GM19372 (cell line): ENCODE data around the gene ABLIM2.

Experiments used
- ATAC-seq: cut with Tn5 transposase; IDR thresholded peaks from one replicate; pipeline ENCODE4 v1.9.1; 2021; ENCODE audit warnings: mild to moderate bottlenecking, low read depth, moderate library complexity; ENCODE audit not compliant: unreplicated experiment

ABLIM2 gene

GRCh38 chr4:8158710-8159536 lies at the start of gene ABLIM2:
Gene ABLIM2, minus strand, starts transcription at chr4:8158813. Its CDS starts 124 bp downstream, at chr4:8158689.
- ATAC-seq: peak; percentile 96

GRCh38 chr4:8207314-8207713 lies 48.7 kb upstream of the ABLIM2 start:
- ATAC-seq: no peak

GRCh38 chr4:8205749-8206611 lies 47.4 kb upstream of the ABLIM2 start:
- ATAC-seq: no peak

- no peak for ATAC-seq
Measured at GRCh38 chr4:8205241-8205707, 46.7 kb upstream of the ABLIM2 start.

- ATAC-seq: no peak
Measured at GRCh38 chr4:8204576-8205227, 46.1 kb upstream of the ABLIM2 start.

- no peak for ATAC-seq
Measured at GRCh38 chr4:8203817-8204216, 45.2 kb upstream of the ABLIM2 start.

- no peak for ATAC-seq
Measured at GRCh38 chr4:8203052-8203401, 44.4 kb upstream of the ABLIM2 start.

- no peak for ATAC-seq
Measured at GRCh38 chr4:8202108-8203051, 43.8 kb upstream of the ABLIM2 start.

GRCh38 chr4:8201321-8201781 lies 42.7 kb upstream of the ABLIM2 start:
- ATAC-seq: peak; percentile 35

GRCh38 chr4:8200302-8200975 lies 41.8 kb upstream of the ABLIM2 start:
- ATAC-seq: no peak

GRCh38 chr4:8199594-8200301 lies 41.1 kb upstream of the ABLIM2 start:
- no peak for ATAC-seq

GRCh38 chr4:8198906-8199593 lies 40.4 kb upstream of the ABLIM2 start, which contains the start of gene SH3TC1:
Gene SH3TC1, plus strand, starts transcription at chr4:8199290. Its CDS starts 5,905 bp downstream, at chr4:8205195.
- peak; percentile 80 for ATAC-seq

- no peak for ATAC-seq
Measured at GRCh38 chr4:8198206-8198905, 39.7 kb upstream of the ABLIM2 start.

- no peak for ATAC-seq
Measured at GRCh38 chr4:8197521-8197920, 38.9 kb upstream of the ABLIM2 start.

GRCh38 chr4:8195841-8196458 lies 37.3 kb upstream of the ABLIM2 start:
- ATAC-seq: no peak

- ATAC-seq: no peak
Measured at GRCh38 chr4:8195431-8195830, 36.8 kb upstream of the ABLIM2 start.
